Calu3 (cell line): ENCODE measurements around the gene ATXN7. TPM values are rescaled to one million over a fixed set of nuclear protein-coding genes. Genes with fewer than 3 reads are reported as not detected.
A peak's percentile ranks its signal among the peaks of the same experiment; 100 is the strongest.

Experiments used
- Bru-seq: library from RNA; stranded (reverse); fragments of 400-500 nt; gene quantifications from one replicate; lab custom pipeline; 2021; lab: Mats Ljungman, UMichigan
- BruChase-seq, 2 experiments: library from RNA; stranded (reverse); fragments of 400-500 nt; gene quantifications; one replicate each; lab custom pipeline; 2021; lab: Mats Ljungman, UMichigan
- BruUV-seq: library from RNA; stranded (reverse); fragments of 400-500 nt; replicated peaks from 2 replicates; lab custom pipeline; 2021; lab: Mats Ljungman, UMichigan
- CTCF ChIA-PET: fragments of 300-600 bp; sonication (Branson Sonifier 250); formaldehyde crosslinking; loops from one replicate; lab custom pipeline; 2022; ENCODE audit warnings: antibody characterized with exemption; lab: Charles Lee
- DNase-seq: peaks from one replicate; pipeline ENCODE4 v3.0.0; 2022
- H3K27ac Mint-ChIP-seq: one replicate; pipeline ENCODE4 v1.8.0; 2022; ENCODE audit warnings: mixed read lengths; ENCODE audit not compliant: unreplicated experiment
- H3K27me3 Mint-ChIP-seq: one replicate; pipeline ENCODE4 v1.8.0; 2022; ENCODE audit warnings: mixed read lengths; ENCODE audit not compliant: unreplicated experiment
- H3K36me3 Mint-ChIP-seq: one replicate; pipeline ENCODE4 v1.8.0; 2022; ENCODE audit warnings: mild to moderate bottlenecking, moderate library complexity, mixed read lengths; ENCODE audit not compliant: insufficient read depth, unreplicated experiment
- H3K4me1 Mint-ChIP-seq: one replicate; pipeline ENCODE4 v1.8.0; 2022; ENCODE audit warnings: mild to moderate bottlenecking, low read depth, mixed read lengths; ENCODE audit not compliant: unreplicated experiment
- H3K4me3 Mint-ChIP-seq: one replicate; pipeline ENCODE4 v1.8.0; 2022; ENCODE audit warnings: mild to moderate bottlenecking, low read depth, moderate library complexity, mixed read lengths; ENCODE audit not compliant: unreplicated experiment
- H3K9me3 Mint-ChIP-seq: one replicate; pipeline ENCODE4 v1.8.0; 2022; ENCODE audit warnings: low read depth, mixed read lengths; ENCODE audit not compliant: unreplicated experiment
- intact Hi-C: fragments of 100-400 bp; cut with micrococcal nuclease; formaldehyde crosslinking; loops from one replicate; pipeline ENCODE4 v1.10.0; 2022; ENCODE audit not compliant: unreplicated experiment
- long read RNA-seq: library from polyadenylated mRNA; stranded (forward); transcript quantifications from one replicate; pipeline ENCODE4 v2.0.0, GENCODE V29; 2022
- total RNA-seq: library from RNA; stranded (reverse); gene quantifications from 2 replicates; pipeline ENCODE4 v1.2.3, GENCODE V29; 2022
- TF ChIP-seq, protein P1 (sequence below): fragments of 200-600 bp; IDR thresholded peaks from one replicate; pipeline ENCODE4 v1.8.0; 2022; ENCODE audit warnings: antibody characterized with exemption; ENCODE audit not compliant: unreplicated experiment

ATXN7 gene, protein sequence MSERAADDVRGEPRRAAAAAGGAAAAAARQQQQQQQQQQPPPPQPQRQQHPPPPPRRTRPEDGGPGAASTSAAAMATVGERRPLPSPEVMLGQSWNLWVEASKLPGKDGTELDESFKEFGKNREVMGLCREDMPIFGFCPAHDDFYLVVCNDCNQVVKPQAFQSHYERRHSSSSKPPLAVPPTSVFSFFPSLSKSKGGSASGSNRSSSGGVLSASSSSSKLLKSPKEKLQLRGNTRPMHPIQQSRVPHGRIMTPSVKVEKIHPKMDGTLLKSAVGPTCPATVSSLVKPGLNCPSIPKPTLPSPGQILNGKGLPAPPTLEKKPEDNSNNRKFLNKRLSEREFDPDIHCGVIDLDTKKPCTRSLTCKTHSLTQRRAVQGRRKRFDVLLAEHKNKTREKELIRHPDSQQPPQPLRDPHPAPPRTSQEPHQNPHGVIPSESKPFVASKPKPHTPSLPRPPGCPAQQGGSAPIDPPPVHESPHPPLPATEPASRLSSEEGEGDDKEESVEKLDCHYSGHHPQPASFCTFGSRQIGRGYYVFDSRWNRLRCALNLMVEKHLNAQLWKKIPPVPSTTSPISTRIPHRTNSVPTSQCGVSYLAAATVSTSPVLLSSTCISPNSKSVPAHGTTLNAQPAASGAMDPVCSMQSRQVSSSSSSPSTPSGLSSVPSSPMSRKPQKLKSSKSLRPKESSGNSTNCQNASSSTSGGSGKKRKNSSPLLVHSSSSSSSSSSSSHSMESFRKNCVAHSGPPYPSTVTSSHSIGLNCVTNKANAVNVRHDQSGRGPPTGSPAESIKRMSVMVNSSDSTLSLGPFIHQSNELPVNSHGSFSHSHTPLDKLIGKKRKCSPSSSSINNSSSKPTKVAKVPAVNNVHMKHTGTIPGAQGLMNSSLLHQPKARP
- 31.2 and 38.3 TPM in 2 replicates for total RNA-seq
- percentile 80 among the genes with signal in this experiment for Bru-seq, nascent RNA
- percentile 62 among the genes with signal in this experiment for BruChase-seq, experiment 1, labeled RNA remaining after a 6-hour chase
- BruChase-seq, experiment 2, labeled RNA remaining after a 2-hour chase = percentile 70 among the genes with signal in this experiment
- long read RNA-seq, partial matches to known transcripts = 0 of 2 reads
- long read RNA-seq, other reads (novel, unspliced or antisense) = 1 of 2 reads

DNA sequence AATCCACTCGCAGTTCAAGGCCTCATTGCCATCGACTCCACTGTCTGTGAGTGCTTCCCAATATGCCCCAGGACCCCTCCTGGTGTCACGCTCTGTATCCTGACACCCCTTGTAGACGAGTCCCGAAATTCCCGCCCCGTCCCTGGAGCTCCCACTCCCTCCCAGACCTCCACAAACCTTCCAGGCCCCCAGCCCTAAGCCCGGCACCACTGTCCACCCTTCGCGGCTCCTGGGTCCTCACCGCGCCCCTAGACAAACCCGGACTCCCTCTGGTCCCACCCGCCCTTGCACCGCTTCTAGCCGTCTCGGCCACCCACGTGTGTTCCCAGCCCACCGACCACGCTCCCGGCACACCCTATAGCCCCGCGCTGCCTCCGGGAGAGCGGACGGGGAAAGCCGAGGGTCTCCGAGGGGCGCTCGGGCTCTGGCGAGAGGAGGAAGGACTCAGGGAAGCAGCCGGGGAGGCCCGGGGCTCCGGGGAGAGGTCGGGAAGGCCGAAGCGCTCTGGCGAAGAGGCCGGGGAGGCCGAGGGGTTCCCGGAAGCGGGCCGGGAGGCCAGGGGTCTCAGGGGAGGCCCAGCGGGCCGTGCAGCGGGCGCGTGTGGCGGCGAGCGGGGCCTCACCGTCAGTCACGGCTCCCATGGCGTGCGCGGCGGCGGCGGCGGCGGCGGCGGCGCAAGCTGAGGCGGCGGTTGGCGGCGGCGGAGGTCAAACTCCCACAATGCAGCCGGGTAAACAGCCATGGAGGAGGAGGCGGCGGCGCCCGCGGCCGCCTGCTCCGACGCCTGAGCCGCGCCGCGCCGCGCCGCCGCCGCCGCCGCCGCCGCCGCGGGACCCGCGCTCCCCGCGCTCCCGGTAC, at the start of gene ATXN7, which contains the start of gene THOC7:
Gene ATXN7, plus strand, starts transcription at position 718 of the 858 bp plus-strand sequence. CDS start 48,732 bp downstream, outside the sequence.
Gene THOC7, minus strand, starts transcription at position 656 of the 858 bp plus-strand sequence. Its CDS starts 15 bp downstream, at position 641.
- peaks cover 27% of the 10 kb centered on the region for H3K36me3 Mint-ChIP-seq
- TF ChIP-seq, protein P1, sequence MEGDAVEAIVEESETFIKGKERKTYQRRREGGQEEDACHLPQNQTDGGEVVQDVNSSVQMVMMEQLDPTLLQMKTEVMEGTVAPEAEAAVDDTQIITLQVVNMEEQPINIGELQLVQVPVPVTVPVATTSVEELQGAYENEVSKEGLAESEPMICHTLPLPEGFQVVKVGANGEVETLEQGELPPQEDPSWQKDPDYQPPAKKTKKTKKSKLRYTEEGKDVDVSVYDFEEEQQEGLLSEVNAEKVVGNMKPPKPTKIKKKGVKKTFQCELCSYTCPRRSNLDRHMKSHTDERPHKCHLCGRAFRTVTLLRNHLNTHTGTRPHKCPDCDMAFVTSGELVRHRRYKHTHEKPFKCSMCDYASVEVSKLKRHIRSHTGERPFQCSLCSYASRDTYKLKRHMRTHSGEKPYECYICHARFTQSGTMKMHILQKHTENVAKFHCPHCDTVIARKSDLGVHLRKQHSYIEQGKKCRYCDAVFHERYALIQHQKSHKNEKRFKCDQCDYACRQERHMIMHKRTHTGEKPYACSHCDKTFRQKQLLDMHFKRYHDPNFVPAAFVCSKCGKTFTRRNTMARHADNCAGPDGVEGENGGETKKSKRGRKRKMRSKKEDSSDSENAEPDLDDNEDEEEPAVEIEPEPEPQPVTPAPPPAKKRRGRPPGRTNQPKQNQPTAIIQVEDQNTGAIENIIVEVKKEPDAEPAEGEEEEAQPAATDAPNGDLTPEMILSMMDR = no peak
- peak; percentile 73 for DNase-seq
- no peaks in the 10 kb centered on the region for H3K27me3 Mint-ChIP-seq
- BruUV-seq = no TSS peak
- peak within 1 kb of the TSS; percentile 78 for H3K4me3 Mint-ChIP-seq
- peak within 1 kb of the TSS; percentile 76 for H3K27ac Mint-ChIP-seq
- H3K9me3 Mint-ChIP-seq = no peaks in the 10 kb centered on the region
- peaks cover 42% of the 10 kb centered on the region for H3K4me1 Mint-ChIP-seq
- CTCF ChIA-PET = no interaction called here
- intact Hi-C loops = loop anchor here (10.0 kb wide), 1 partner anchor 101 kb away; no protein-coding TSS in a partner anchor

DNA sequence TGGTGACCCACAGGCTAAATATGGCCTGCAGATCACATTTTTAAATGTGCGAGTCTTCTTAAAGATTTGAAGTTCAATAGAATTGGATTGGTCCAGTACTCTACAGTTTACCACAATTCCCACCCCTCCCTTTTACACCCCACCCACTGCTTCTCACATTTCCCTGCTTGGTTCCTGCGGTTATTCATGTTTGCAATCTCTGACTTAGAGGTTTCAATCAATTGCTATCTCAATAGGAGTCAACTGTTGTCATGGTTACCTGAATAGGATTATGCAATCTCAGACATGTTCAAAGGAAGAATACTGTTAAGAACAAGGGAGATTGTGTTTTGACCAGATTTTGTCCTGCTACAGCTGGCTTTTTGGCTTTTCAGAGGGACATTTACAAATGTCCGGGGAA, 49.4 kb upstream of the ATXN7 start:
- CTCF ChIA-PET = no interaction called here
- Mint-ChIP-seq H3K36me3 (no peaks in the 10 kb centered on the region), H3K27me3 (no peaks in the 10 kb centered on the region), H3K9me3 (no peaks in the 10 kb centered on the region), H3K4me1 (peaks cover 26% of the 10 kb centered on the region), H3K27ac (no peak overlapping the region), H3K4me3 (no peak overlapping the region)
- no TSS peak for BruUV-seq
- intact Hi-C loops = loop anchor here (10.0 kb wide), 1 partner anchor 239 kb away; no protein-coding TSS in a partner anchor
- DNase-seq = peak; percentile 26
- TF ChIP-seq, protein P1 = no peak

DNA sequence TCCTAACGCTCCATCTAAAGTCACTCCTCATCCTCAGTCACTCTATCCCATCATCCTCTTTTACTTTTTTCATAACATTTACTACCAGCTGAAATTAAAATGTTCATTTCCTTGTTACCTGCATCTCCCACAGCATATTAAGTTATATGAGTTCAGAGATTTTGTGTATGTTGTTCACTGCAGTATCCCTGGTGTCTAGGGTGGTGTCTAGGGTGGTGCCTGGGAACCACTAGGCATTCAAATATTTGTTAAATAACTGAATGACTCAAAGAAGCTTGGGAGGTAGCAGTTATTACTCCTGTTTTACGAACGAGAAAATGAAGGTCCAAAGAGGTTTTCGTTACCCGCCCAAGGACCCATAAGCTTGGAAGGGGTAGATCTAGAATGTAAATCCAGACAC, 46.4 kb upstream of the ATXN7 start:
- no TSS peak for BruUV-seq
- Mint-ChIP-seq H3K4me1 (peaks cover 26% of the 10 kb centered on the region), H3K27ac (no peak overlapping the region), H3K4me3 (no peak overlapping the region), H3K27me3 (no peaks in the 10 kb centered on the region), H3K9me3 (no peaks in the 10 kb centered on the region), H3K36me3 (no peaks in the 10 kb centered on the region)
- intact Hi-C loops = loop anchor here (10.0 kb wide), 1 partner anchor 242 kb away; no protein-coding TSS in a partner anchor
- DNase-seq = no peak
- TF ChIP-seq, protein P1 = no peak
- CTCF ChIA-PET = no interaction called here
